Epithelial cell of prostate (primary cell): ENCODE results near the gene FSIP1.

Source experiments
- DNase-seq: peaks from one replicate; pipeline ENCODE4 v3.0.0-alpha.2; 2011; ENCODE audit warnings: low read depth, low spot score
- H3K27ac ChIP-seq: fragments of 450-650 bp; 2 replicates; pipeline ENCODE4 v1.5.1; 2017; ENCODE audit warnings: mild to moderate bottlenecking

The FSIP1 gene

DNA sequence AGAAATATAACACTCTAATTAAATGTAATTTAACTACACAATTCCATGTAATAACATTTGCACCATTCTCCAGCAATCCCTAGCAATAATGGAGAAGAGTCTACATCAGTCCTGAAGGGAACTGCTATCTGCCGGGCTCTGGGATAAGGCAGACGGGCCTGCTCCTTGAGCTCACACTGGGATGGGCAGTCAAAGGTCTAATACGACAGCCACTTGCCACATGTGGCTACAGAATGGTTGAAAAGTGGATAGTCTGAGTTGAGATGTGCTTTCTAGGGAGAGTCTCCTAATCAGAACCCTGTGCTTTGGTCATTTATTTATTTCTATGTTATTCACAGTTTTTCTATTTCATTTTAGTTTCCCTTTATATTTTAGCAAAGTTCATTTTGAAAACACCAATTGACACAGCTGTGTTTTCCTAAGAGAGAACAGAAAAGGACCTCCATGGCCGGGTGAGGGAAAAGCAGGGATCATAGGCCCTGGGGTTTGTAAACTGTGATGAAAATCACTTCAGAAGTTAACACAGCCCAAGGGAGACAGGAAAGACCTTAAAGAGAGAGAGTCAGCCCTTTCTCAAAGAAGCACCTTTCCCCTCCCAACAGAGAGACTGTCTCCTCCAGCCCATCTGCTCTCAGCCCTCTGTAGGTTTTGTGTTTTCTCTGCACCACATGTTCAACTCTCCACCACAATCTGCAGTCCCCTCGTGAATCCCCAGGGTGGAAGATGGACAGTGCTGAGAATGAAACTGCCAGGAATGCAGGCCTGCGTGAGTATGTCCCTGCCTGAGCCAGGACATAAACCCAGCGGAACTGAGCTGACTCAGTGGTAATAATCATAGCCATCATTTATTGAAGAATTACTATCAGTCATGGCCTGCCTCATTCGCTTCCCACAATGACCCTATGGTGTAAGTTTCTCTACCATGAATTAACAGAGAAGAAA, 11.6 kb downstream of the FSIP1 start:
- DNase-seq = no peak
- no peak overlapping the region for H3K27ac ChIP-seq

DNA sequence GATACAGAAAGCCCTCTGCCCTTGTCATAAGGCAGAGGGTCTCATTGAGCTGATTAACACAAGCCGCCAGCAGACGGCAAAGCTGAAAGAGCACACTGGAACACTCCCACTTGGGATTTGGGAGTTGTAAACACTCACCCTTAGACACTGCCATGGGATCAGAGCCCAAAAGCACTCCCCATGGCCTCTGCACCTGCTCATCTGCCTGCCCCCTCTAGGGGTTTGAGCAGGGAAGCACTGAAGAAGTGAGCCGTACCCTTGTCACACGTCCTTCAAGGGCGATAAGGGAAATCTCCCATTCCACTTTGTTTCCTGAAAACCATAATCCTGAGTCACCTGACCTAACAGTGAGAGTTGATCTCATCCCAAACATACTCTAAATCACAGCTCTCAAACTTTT, 14.7 kb downstream of the FSIP1 start:
- no peak for DNase-seq
- no peak overlapping the region for H3K27ac ChIP-seq

DNA sequence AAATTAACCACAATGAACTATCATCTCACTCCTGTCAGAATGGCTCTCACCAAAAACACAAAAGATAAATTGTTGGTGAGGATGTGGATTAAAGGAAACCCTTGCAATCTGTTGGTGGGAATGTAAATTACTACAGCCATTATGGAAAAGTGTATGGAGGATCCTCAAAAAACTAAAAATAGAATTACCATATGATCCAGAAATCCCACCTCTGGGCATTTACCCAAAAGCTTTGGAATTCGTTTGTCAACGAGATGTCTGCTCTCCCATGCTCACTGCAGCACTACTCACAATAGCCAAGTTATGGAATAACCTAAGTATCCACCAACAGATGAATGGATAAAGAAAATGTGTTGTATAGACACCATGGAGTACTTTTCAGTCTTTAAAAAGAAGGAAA, 21.6 kb downstream of the FSIP1 start:
- no peak for DNase-seq
- no peak overlapping the region for H3K27ac ChIP-seq

DNA sequence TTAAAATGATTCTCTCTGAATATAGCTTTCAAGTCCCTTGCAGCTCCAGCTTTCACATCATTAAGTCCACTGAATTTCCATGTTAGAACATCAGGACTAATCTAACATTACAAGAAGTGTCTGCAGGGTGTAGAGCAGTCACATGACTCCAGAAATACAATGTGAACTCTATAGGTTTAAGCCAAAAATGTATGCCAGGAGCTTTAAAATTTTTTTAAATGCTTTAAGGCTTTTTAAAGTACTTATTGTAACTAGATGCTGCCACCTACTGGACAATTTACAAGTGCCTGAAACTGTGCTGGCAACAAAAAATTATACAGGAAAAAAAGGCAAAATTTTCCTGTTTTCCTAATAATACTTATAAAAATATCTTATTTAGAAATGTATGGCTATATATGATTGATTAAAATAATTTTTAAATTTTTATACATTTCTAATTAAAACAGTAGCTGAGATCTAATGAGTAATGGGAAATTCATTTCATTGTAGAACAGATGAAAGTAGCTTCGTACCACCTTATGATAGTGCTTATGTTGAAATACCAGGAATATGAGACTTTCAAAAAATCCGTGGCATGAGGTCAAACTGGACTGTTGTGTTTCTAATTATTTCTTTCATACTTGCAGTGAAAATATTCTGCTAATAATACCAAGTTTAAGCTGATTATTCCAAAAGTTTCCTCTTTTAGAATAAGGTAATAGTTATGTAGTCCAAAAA, 25.7 kb downstream of the FSIP1 start:
- no peak overlapping the region for H3K27ac ChIP-seq
- no peak for DNase-seq

DNA sequence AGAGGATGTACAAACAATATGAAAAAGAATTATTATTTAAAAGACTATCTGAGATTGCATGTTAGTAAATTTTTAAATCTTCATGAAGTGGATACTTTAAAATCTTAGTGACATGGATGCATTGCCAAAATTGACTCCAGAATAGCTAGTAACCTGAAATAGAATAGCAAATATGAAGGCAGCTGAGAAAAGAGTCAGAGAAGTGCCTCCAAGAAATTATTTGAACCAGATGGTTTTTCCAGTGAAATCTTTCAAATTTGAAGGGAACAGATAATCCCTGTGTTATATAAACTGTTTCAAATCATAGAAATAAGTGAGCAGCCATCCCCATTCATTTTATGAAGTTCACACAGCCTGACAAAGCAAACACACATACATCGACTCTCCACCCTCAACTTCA, 29.6 kb downstream of the FSIP1 start:
- H3K27ac ChIP-seq = no peak overlapping the region
- no peak for DNase-seq

DNA sequence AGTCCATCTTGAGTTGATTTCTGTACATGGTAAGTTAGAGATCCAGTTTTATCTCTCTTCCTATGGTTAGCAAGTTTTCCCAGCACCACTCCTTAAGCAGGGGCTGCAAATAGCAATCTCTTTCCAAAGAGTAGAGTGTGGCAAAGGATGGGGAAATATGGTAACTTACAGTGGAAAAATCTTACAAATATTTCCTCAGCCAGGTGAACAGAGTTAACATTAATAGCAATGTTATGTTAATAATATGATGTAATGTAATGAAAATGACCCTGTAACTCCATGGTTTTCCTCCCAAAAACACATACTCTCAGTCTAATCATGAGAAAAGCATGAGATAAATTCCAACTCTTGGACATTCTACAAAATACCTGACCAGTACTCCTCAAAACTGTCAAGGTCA, 30.4 kb downstream of the FSIP1 start:
- no peak overlapping the region for H3K27ac ChIP-seq
- no peak for DNase-seq

DNA sequence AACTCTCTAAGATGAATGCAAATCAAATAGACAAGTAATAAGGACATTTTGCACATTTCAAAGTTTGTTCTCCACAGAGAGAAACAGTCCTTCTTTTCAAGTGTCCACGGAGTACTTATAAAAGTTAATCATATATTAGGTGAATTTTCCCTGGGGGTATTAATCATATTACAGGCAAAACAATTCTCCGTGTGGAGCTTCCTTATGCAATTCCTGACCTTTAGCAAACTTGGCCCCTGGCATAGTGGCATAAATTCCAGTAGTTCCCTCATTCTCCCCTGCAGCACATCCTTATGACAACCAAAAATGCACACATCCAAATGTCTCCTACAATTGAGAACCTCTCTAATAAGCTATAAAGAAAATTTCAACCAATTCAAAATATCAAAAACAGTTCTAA, 34.4 kb downstream of the FSIP1 start:
- no peak overlapping the region for H3K27ac ChIP-seq
- DNase-seq = no peak

DNA sequence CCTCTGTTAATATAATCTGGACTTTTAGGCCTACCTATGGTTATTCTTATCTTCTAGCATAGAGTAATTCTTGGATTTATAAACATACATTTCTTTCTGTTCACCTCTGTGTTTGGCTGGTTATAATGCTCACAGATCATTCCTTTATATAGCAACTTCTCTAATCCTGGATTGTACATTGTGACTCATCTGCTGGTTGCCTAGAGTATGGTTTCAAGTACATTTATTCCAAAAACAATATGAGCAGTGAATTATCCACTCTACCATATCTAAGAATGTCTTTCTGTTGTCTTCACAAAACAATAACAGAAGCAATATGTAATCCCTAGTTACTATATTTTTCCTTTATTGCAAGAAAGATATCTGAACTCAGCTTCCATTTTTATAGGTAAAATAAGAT, 35.3 kb downstream of the FSIP1 start:
- DNase-seq = no peak
- no peak overlapping the region for H3K27ac ChIP-seq

DNA sequence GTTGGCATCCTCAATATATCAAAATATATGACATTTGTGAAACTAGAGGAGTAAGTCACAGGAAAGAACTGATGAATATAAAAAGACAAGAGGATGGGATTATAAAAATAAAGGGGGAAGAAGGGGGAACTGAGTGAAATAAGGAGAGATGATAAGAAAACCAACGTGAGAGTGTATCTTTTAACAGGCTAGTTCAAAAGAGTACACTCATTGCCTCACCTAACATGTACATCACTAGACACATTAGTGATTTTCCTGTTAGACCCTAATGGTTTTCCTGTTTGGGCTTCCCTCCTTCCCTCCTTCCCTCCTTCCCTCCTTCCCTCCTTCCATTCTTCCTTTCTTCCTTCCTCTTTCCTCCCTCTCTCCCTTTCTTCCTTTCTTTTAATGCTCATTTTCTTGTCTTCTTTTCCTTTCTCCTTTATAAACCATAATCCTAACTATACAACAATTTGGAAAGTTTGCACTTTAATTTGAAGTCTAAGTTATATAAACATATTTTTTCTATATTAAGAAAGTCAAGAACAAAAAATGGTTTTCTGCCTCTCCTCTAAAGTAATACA, 35.8 kb downstream of the FSIP1 start:
- no peak for DNase-seq

DNA sequence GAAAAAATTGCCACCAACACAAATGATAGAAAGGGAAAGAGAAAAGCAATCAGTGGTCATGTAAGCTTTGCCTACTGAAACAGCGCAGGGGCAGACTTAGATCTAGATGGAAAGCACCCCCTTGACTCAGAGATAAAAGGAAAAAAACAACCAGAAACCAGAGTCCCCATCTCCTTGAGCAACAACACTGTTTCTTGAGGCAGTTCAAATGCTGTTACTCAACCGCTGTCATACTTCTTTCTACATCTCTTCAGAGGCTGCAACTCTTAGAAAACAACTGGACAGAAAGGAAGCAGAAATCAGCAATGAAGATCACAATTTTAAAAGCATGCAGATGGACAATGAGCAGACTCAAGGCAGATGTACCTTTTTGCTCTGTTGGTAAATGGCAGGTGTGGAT, 36.5 kb downstream of the FSIP1 start:
- H3K27ac ChIP-seq = no peak overlapping the region
- DNase-seq = no peak

More for the DNA sequence above, 35.8 kb downstream of the FSIP1 start:
- H3K27ac ChIP-seq = no peak overlapping the region

DNA sequence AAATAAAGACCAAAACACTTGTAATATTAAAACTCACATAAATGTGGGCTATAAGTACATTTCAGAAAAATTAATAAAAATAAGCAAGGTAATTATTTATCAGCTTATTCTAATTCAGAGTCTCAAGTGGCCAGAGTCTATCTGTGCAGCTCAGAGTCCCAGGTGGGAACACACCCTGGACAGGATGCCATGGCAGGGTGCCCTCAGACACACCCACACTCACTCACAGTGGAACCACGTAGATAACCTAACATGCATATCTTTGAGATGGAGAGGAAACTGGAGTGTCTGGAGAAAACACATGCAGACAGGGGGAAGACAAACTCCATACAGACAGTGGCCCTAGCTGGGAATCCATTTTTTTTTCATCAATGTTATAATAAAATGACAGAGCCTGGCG, 37.2 kb downstream of the FSIP1 start:
- no peak for DNase-seq
- no peak overlapping the region for H3K27ac ChIP-seq

DNA sequence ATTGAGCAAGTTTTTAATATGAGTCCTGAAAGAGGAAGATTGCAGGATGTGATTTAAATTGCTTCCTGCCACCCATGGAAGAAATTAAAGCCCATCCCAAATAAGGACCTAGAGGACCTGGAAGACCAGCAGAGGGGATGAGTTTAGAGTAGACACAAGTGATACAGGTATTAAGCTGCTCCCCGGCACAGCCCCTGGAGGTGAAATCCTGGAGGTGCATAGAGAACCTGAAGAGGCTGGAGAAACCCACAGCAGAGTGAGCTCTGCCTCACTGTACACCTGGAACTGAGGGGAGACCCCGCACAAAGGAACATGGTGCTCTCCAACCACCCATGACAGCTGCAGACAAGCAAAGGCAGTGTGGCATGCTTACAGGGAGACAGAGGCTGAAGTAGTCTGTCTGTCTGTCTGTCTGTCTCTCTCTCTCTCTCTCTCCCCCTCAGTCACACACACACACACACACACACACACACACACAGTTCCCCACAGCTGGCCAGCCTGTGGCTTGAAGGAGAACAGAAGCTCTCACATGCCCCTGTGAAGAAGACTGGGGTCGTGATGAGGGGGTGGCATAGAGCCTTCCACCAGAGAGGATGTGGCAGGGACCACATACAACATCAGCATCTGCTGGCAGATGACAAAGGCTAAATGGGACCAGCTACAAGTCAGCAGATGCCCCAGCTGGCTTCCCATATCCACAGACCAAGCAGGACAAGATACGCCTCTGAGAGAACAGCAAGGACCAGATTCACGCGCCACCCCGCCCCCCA, 38.1 kb downstream of the FSIP1 start:
- no peak overlapping the region for H3K27ac ChIP-seq
- no peak for DNase-seq

DNA sequence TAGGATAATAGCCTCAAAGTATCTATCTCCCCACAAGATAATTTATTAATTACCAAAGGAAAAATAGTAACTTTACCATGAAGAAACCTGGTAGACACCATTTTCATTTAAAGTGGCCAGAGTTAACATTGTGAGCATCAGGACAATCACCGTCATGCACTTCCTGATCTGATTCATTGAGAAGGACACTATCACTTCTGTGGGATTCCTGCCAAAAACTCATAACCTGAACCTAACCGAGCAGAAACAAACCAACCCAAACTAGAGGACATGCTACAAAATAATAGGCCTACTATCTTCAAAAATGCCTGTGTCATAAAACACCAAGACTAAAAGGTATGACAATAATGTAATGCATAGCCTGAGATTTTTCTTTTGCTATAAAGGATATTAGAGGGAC, 39.0 kb downstream of the FSIP1 start:
- no peak for DNase-seq
- H3K27ac ChIP-seq = no peak overlapping the region

DNA sequence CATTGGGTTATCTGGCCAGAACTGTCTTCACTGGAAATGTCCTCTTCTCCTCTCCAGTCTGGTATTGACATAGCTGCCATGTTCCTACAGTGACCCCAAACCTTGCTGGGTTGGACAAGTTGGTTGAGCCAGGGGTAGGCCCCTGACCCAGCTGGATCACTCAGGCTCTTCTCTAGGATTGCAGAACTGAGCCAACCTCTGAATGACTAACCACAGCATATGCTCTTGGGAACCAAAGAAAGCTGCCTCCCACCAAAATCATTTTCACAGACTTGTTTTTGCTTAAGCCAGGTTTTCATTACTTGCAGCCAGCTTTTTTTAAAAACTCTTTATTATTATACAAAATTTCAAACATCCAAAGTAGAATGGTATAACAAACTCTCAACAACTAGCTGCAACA, 41.4 kb downstream of the FSIP1 start:
- H3K27ac ChIP-seq = no peak overlapping the region
- DNase-seq = no peak

DNA sequence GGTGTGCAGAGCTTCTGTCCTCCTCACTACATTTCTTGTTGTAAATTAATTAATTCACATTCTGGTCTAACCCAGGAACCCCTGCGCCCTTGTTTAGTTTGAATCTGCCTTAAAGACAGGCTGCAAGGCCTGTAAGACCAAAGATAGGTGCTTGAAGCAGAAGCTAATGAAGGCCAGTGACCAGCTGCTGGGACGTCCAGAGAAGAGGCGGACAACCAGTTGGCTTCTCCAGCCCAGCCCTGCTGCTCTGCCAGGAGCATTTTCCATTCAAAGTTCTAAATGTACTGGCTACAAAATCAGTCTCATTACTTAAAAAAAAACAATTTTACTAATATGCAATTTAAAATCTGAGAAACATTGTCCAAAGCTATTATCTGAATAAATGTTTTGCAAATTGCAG, 43.6 kb downstream of the FSIP1 start:
- no peak for DNase-seq
- no peak overlapping the region for H3K27ac ChIP-seq

DNA sequence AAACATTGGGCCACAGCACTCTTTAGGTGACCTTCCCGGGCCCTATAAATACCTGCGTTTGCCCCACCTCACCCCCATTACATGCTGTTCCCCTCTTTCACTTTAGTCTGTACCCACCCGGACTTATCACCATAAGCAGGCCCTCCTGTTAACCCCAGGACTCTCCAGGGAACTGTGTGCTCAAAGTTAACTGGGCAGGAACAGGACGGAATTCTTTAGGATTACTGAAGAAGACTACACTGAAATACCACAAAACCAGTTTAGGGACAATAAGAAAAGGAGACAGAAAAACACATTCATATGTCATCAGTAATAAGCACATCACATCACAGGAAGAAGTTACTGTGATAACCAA, 45.5 kb downstream of the FSIP1 start:
- no peak overlapping the region for H3K27ac ChIP-seq
- no peak for DNase-seq

DNA sequence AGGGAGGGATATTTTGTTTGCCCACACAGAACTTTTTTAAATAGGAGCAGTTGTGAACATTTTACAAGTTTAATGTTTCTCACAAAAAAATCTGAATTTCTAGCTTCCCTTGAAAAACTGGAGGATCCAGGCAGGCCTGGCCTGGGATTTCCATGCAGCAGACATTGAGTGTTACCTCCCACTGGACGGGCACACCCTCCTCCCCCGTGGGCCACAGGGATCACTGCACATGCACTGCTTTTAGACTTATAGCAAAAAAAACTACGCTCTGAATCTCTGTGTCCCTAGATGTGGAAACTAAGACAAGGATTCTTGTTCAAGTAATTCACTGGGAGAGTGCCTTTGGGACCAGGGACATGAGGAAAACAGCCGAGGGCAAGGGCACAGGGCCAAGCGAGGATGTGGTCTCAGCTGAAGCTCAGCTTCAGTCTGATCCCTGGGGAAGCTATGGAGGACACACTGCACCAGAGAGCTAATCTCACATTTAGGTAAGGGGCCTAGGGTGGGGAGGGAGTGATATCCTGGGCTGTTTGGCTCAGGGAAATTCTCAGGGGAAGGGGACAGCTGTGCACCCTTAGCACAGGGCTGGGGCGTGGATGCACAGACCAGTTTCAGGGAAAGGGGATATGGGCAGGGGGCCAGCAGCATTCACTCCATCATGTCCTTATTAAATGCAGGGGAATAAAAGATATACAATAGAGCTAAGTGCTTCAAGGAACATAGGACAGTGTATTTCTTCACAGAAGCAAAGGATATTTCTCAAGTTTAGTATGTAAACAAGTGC, 46.0 kb downstream of the FSIP1 start:
- H3K27ac ChIP-seq = no peak overlapping the region
- DNase-seq = no peak

DNA sequence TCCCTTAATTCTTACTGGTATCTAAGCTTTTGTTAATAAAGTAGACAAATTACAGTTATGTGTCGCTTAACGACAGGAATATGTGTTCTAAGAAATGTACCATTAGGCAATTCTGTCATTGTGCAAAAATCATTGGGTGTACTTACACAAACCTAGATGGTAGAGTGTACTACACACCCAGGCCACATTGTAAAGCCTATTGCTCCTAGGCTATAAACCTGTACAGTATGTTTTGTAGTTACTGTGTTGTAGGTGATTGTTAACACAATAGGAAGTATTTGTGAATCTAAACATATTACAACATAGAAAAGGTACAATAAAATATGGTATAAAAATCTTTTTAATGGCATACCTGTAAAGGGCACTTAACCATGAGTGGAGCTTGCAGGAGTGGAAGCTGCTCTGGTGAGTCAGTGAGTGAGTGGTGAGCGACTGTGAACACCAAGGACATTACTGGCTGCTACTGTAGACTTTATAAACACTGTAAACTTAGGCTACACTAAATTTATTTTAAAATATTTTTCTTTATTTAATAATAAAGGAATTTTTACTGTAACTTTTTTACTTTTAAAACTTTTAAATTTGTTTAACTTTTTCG, 47.4 kb downstream of the FSIP1 start:
- H3K27ac ChIP-seq = no peak overlapping the region
- DNase-seq = no peak

DNA sequence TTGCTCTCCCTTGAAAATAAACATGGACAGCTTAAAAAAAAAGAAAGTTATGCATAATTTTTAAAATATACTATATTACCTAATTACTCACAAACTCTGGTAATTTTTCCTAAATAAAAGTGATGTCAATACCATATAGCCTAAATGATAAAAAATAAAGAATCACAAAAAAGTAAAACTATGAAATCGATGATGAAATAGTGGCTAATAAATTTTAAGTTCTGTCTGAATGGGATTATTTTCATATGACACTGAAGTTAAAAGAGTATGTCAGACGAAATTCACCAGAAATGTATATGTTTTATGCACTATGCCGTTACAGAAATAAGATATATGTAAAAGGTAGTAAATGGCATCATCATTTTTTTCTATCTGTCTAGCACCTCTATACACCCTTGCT, 51.4 kb downstream of the FSIP1 start:
- H3K27ac ChIP-seq = no peak overlapping the region
- DNase-seq = no peak

DNA sequence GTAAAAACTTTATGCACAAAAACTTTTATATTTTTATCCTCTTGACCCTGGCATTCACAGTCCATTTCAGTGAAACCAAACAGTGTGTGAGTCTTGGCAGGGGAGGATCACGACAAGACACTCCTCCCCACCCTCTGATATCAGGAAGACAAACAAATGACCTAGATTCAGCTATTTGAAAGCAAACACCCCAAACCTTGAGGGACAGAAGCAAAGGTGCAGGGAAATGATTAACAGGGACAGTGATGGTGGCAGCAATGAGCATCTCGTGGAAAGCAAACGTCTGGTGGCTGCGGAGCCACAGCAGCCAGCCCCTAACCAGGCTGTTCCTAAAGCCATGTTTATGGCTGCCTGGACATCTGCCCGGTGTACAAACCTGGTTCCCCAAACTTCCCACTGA, 52.1 kb downstream of the FSIP1 start:
- no peak for DNase-seq
- no peak overlapping the region for H3K27ac ChIP-seq
